Sigmoid colon (tissue), 4 donors: Measurements from ENCODE around the gene HEATR1.

Experiments
- POLR2A ChIP-seq, 2 donors: fragments of 450-650 bp; IDR thresholded peaks; one replicate each; pipeline ENCODE4 v1.6.1; 2016; ENCODE audit warnings: antibody characterized with exemption in 2 of 2, mild to moderate bottlenecking in 2 of 2, moderate library complexity in 2 of 2
- POLR2AphosphoS5 ChIP-seq, 4 donors: sonication (generic); formaldehyde crosslinking; IDR thresholded peaks; one replicate each; pipeline ENCODE4 v1.6.1; 2017; ENCODE audit warnings: antibody characterized with exemption in 4 of 4
- TF ChIP-seq, protein P1 (sequence below), 4 experiments: fragments of 450-650 bp in 3 of 4; fragments of 200-600 bp in 1 of 4; IDR thresholded peaks; one replicate each; pipeline ENCODE4 v1.5.1; 2016 to 2019; ENCODE audit warnings: antibody characterized with exemption in 4 of 4, mild to moderate bottlenecking in 3 of 4, moderate library complexity in 2 of 4

DNA sequence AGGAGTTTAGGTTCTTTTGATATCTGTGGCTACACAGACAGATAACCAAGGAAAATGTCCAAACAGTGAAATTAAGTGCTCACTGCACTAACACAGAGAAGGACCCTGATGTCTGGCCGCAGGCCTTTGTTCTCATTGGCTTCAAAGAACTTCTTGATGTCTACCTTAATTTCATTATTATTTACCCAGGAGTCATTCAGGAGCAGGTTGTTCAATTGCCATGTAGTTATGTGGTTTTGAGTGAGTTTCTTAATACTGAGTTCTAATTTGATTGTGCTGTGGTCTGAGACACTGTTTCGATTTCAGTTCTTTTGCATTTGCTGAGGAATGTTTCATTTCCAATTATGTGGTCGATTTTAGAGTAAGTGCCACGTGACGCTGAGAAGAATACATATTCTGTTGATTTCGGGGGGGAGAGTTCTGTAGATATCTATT, 95.7 kb downstream of the HEATR1 start:
- TF ChIP-seq POLR2A (IDR thresholded peaks at IDR 0.05), result no peak
- TF ChIP-seq, protein P1, sequence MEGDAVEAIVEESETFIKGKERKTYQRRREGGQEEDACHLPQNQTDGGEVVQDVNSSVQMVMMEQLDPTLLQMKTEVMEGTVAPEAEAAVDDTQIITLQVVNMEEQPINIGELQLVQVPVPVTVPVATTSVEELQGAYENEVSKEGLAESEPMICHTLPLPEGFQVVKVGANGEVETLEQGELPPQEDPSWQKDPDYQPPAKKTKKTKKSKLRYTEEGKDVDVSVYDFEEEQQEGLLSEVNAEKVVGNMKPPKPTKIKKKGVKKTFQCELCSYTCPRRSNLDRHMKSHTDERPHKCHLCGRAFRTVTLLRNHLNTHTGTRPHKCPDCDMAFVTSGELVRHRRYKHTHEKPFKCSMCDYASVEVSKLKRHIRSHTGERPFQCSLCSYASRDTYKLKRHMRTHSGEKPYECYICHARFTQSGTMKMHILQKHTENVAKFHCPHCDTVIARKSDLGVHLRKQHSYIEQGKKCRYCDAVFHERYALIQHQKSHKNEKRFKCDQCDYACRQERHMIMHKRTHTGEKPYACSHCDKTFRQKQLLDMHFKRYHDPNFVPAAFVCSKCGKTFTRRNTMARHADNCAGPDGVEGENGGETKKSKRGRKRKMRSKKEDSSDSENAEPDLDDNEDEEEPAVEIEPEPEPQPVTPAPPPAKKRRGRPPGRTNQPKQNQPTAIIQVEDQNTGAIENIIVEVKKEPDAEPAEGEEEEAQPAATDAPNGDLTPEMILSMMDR (IDR thresholded peaks at IDR 0.05), result no peak
- TF ChIP-seq POLR2AphosphoS5 (IDR thresholded peaks at IDR 0.05), result no peak
